NB4 (cell line): Measurements from ENCODE around the gene BARX1.

Experiments
- POLR2A ChIP-seq: IDR thresholded peaks from 2 replicates; pipeline ENCODE4 v1.6.1; 2011; ENCODE audit warnings: mild to moderate bottlenecking; ENCODE audit not compliant: insufficient read length; ENCODE audit errors: extremely low read depth
- TF ChIP-seq, protein P1 (sequence below): IDR thresholded peaks from one replicate; pipeline ENCODE4 v1.5.1; 2012; ENCODE audit warnings: low read depth, low read length

DNA sequence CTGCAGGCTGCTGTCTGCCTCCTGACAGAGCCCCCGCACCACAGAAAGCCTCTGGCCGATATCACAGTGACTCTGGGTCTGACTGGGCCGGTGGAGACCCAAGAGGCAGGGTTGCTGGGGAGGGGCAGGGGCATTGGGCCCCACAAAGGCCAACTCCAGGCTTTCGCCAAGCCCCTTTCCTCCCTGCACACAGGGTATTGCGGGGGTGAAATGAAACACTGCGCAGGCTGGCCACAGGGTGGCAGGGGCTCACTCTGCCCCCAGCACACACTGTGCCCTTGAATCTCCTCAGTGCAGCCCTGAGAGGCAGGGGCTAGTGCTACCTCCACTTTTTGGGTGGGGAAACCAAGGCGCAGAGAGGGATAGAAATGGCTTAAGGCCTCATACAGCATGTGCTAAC, 44.6 kb downstream of the BARX1 start:
- TF ChIP-seq, protein P1, sequence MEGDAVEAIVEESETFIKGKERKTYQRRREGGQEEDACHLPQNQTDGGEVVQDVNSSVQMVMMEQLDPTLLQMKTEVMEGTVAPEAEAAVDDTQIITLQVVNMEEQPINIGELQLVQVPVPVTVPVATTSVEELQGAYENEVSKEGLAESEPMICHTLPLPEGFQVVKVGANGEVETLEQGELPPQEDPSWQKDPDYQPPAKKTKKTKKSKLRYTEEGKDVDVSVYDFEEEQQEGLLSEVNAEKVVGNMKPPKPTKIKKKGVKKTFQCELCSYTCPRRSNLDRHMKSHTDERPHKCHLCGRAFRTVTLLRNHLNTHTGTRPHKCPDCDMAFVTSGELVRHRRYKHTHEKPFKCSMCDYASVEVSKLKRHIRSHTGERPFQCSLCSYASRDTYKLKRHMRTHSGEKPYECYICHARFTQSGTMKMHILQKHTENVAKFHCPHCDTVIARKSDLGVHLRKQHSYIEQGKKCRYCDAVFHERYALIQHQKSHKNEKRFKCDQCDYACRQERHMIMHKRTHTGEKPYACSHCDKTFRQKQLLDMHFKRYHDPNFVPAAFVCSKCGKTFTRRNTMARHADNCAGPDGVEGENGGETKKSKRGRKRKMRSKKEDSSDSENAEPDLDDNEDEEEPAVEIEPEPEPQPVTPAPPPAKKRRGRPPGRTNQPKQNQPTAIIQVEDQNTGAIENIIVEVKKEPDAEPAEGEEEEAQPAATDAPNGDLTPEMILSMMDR, result peak; percentile 9
- TF ChIP-seq POLR2A, result no peak
